GM21360 (cell line): ENCODE results near the gene AFG3L2.

Experiments
- ATAC-seq: cut with Tn5 transposase; IDR thresholded peaks from one replicate; pipeline ENCODE4 v1.9.1; 2021; ENCODE audit warnings: mild to moderate bottlenecking, moderate library complexity; ENCODE audit not compliant: unreplicated experiment

The AFG3L2 gene

DNA sequence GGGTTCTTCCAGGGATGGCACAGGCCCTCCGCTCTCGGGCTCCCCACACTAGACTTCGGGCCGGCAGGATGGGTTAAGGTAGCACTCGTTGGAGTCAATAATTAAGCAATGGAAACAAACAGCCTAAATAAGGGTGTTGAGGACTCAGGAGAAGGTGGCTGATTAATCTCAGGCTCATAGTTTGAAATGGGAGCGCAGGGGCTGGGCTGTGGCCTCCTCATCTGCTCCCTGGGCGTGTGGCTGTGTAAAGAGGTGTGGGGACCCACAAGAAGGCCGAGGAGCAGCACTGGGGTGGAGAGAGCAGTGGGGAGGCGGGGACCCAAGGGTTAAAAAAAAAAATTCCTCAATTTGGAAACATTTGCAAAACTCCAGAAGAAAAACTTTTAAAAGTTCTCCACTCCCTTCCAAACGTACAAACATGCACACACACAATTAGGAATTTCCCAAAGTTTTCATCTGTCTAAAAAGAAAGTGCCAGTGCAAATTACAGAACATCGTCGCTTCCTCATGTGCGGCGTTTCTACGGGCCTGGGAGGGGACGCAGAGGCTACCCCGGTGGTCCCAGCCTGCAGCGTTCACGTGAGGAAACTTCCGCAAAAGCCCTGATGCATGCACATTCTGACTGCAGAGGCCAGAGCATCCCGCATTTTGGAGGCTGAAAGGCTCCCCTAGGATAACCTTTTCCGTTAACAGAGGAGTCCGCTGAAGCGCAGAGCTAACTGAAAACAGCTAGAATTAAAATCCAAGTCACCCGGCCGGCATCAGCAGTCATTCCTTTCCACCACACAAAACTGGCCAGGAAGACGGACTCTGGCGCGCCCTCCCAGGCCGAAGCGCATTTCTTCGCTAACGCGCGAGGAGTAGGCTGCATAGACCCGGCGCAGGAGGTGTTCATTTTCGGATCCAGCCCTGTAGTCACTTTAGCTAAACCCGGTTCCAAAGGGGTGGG, 70.0 kb downstream of the AFG3L2 start:
- ATAC-seq = no peak

- ATAC-seq = no peak
Measured at GRCh38 chr18:12305930-12306629, 70.9 kb downstream of the AFG3L2 start.

GRCh38 chr18:12305211-12305610, 71.8 kb downstream of the AFG3L2 start:
- no peak for ATAC-seq

DNA sequence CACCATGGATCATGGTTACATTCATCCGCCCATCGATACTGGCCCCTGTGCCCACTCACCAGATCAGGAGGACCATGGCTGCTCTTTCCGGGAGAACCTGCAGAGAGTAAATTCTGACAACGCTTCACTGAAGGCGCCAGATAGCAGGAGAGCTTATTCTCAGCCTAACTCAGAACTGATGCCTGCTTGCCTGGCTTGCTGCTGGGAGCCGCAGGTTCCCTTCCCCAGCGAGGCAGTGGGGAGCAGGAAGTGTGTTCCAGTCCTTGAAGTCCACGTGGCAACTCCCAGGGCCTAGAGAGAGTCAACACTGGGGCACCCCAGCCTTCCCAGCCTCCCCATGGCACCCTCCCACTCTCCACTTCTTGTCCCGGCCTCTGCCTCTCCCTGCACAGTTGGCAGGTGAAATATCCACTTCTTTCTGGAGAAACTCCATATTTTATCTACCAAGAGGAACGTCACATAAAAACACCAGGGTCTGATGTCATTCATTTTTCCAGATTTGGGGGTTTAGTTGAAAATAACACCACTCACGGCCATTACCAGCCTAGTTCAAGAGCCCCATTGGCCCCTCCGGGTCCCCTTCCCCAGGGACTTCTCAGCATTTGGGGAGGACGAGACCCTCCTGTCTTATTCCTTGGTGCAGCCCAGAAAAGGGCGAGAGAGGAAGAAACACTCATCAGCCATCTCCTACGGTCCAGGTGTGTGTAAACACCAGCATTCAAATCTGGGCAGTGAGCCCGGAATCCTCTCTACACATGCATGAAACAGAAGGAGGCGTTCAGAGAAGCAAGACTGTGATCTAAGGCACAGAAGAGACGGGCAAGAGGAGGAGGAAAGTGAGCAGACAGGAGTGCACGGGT, 72.4 kb downstream of the AFG3L2 start:
- no peak for ATAC-seq

- ATAC-seq = no peak
Measured at GRCh38 chr18:12302391-12303147, 74.5 kb downstream of the AFG3L2 start.

DNA sequence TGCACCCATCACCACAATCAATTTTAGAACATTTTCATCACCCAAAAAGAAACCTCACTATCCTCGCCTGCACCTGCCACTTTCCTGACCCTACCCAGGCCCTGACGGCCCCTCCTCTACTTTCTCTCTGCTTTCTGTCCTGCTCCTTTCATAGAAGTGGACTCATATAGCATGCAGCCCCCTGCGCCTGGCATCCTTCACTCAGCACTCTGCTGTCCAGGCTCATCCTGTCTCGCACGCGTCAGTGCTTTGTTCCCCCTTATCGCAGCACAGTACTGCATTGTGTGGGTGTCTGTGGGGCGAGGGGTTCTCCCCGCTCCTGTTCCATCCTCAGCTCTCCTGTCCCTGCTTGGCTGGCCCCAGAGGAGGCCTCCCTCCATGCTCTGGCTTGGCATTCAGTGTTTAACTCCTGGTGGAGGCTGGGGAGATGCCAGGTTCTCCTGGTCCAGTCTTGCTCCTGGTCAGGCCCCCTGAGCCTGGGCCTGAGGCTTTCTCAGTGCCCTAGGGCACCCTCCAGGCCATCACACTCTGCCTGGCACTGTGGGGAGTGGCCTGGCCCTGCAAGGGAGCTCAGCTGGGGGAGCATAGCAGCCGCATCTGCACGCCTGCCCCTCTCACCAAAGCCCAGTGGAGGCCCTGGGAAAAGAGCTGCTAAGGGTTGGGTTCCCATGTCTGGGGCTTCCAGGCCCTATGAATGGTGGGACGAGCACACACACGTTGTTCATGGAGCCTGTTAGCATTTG, 75.6 kb downstream of the AFG3L2 start:
- ATAC-seq = no peak

DNA sequence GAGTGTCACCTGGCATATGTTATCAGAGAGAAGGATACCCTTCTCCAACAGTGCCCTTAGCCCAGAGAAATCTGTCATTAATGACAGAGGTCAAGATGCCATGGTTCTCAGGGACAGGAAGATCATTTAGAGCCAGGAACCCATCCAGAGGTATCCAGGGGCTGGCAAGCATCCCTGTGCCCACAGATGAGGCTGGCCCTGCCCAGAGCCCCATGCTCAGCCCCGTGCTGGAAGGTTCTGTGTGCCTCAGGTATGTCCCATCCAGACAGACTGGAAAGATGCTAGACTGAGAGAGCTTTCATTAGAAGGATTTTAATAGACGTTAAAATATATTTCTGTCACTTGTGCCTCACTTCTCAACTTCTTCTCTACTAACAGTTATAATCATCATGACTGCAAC, 77.2 kb downstream of the AFG3L2 start:
- no peak for ATAC-seq

DNA sequence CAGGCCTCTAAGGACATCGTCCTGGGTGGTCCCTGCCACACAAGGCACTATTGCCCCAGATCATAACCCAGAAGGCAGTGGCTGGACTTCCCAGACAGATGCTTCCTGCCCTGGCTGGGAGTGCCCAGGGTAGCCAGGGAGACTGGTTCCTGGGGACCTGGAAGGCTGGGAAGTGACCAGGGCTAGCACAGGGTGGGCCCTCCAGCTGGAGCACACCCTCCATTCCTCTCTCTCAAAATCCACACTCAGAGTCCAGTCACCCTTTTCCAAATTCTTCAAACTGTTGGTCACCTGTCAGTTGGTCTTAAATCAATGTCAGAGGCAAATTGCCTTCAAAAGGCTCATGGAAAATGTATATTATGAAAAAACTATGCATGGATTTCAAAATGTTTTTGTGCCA, 80.6 kb downstream of the AFG3L2 start:
- no peak for ATAC-seq

DNA sequence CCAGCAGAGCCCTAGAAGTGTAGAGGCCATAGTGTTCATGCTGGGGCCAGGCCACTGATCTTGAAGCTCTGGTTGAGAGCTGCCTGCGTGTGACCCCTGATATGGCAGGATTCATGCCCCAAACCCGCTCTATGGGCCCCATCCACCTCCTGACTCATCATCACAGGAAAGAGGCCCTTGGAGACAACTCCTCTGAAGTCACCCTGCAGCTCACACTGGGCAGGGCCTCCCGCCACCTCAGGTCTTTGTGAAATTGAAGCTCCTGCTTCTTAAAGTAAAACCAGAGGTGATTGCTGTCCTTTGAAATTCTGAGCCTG, 81.0 kb downstream of the AFG3L2 start:
- ATAC-seq = no peak

GRCh38 chr18:12295389-12296086, 81.5 kb downstream of the AFG3L2 start:
- ATAC-seq = no peak

DNA sequence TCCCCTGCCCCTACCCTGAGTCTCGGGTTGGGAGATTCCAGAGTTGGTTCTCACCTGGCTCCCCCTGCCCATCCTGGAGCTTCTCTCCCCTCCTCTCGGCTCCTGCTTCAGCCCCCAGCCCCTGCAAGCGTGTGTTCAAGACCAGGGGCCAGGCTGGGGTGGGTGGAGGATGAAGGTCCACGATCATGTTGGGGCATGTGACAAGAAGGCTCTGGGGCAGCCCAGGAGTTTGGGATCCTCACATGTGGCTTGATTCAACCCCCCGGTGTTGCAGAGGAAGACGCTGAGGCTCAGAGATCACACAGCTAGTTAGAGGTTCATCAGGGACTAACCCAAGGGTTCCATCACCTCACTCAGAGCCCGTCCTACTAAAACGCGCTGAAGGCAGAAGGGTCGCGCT, 83.2 kb downstream of the AFG3L2 start:
- no peak for ATAC-seq

- ATAC-seq = no peak
Measured at GRCh38 chr18:12291690-12292089, 85.3 kb downstream of the AFG3L2 start.

DNA sequence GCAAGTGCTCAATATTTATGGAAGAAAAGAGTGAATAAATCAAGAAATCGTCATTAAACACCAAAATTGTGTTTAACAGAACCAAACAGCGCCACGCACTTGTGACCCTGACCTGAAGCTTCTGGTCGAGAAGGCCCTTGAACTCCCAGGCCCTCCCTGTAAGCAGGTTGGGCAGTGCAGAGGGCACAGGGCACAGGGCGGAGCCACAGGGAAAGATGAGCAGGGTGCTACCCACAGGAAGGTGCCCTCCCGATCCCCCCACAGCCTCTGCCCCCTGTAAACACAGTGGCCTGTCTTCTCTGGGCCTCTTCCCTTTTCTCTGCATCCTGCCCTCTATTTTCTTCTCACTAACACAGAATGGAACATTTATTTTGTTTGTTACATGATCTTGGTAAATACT, 85.9 kb downstream of the AFG3L2 start:
- no peak for ATAC-seq

- no peak for ATAC-seq
Measured at GRCh38 chr18:12290086-12290485, 86.9 kb downstream of the AFG3L2 start.

GRCh38 chr18:12288403-12288755, 88.6 kb downstream of the AFG3L2 start:
- ATAC-seq = no peak

DNA sequence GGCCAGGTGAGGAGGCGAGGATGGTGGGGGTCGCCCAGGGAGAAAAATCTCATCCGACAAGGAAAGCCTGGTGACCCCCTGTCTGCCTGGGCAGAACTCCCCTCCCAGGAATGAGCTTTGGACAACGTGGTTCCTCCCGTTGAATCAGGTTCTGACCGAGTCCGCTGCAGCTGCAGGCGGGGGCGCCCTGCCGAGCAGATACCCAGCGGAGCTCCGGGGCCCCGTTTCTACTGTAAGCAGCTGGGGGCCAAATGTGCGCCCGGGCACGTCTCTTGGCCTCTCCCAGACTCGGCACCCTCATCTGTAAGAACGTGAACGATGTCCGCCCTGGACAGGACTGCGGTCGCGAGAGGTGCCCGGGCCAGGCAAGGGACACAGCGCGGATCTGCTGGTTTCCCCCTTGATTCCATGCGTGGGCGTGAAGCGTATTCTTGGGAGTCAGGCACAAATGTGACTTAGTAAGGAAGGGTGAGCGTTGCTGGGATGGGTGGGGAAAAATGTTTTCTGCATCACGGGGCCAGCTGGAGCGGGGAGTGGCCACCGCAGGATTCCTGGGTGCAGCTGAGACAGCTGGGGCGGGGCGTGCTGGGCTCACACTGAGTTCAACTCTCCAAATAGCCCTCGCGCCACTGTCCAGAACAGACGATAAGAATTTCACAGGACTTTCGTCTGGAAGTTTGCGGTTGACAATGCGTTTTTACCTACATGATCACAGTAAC, 89.2 kb downstream of the AFG3L2 start:
- no peak for ATAC-seq

GRCh38 chr18:12287131-12287681, 89.8 kb downstream of the AFG3L2 start:
- no peak for ATAC-seq

DNA sequence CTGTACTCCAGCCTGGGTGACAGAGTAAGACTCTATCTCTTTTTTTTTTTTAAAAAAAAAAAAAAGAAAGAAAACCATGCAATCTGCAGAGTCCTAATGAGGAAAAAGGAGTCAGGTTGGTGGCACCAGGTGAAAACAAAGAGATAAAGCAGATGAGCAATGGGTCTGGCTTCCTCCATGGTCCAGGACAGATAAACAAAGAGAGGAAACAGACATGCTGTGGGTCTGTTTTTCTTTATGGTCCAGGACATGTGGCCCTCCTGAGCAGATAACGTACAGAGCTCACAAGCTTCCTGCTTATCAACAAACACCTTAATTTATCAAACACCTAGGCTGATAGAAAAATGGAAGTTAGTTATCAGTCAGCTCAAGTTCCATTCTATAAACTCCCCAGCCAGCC, 93.4 kb downstream of the AFG3L2 start:
- ATAC-seq = no peak

DNA sequence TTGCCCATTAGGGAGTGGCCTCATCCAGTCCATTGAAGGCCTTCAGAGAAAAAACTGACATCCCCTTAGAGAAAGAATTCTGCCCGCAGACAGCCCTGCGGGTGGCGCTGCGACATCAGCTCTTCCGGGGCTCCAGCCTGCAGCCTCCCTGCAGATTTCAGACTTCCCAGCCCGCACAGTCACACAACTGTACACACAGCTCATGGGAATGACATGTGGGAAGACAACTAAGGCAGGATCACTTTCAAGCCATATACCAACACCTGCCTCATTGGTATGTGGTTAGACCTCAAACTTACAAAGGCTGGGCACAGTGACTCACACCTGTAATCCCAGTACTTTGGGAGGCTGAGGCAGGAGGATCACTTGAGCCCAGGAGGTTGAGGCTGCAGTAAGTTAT, 93.8 kb downstream of the AFG3L2 start:
- ATAC-seq = no peak
